ENCODE data around the gene KCMF1.

DNA sequence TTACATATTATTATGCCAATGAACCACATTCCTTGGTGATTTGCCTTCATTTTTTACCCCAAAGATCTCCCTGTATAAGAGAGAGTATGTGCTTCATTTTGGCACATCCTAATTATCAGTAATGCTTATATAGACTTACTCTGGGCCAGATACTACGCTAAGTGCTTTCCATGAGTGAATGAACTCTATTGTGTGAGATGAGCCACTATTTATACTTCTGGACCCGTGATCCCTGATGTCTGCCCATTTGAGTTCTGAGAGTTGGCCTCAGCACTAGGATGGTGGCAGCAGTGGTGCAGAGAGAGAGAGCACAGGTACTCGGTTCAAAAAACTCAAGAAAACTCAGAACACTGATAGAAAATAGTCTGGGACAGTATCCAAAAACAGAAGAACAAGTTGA, 17.4 kb upstream of the KCMF1 start:
- no peak for TF ChIP-seq POLR2AphosphoS5 (IDR thresholded peaks at IDR 0.05; ENCODE audit: insufficient read depth in 1 of 2, low read depth in 1 of 2)
- TF ChIP-seq, protein P1, sequence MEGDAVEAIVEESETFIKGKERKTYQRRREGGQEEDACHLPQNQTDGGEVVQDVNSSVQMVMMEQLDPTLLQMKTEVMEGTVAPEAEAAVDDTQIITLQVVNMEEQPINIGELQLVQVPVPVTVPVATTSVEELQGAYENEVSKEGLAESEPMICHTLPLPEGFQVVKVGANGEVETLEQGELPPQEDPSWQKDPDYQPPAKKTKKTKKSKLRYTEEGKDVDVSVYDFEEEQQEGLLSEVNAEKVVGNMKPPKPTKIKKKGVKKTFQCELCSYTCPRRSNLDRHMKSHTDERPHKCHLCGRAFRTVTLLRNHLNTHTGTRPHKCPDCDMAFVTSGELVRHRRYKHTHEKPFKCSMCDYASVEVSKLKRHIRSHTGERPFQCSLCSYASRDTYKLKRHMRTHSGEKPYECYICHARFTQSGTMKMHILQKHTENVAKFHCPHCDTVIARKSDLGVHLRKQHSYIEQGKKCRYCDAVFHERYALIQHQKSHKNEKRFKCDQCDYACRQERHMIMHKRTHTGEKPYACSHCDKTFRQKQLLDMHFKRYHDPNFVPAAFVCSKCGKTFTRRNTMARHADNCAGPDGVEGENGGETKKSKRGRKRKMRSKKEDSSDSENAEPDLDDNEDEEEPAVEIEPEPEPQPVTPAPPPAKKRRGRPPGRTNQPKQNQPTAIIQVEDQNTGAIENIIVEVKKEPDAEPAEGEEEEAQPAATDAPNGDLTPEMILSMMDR (IDR thresholded peaks at IDR 0.05), result no peak
